ENCODE results near the gene ASB11. TPM values are rescaled to one million over a fixed set of nuclear protein-coding genes. Genes with fewer than 3 reads are reported as not detected.

The ASB11 gene
- total and polyA plus RNA-seq, 10 of the 15 experiments (the other 5 are each of a cell fraction or from before 2014, with no cell fraction given): not detected

DNA sequence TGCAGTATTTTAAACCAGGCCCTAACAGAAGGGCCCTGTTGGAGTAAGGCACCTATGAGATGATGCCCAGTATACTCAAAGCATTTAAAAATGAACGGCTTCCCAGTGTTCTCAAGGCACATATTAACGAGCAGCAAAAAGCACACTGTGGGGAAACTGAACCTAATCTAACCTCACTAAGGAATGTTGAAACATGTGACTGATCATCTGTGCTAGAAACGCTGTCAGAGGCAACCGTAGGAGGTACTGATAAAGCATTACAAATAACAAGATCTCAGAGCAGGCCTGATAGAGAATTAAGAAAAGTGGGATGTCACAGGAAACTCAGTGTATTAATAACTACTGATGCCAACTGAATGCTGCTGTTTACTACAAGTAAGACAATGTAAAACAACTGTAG, 69.5 kb downstream of the ASB11 start:
- H3K9ac ChIP-seq (ENCODE audit: control insufficient read depth, insufficient read depth, low read length): no peak overlapping the region
- BruUV-seq (replicated peaks): no TSS peak
- POLR2A ChIA-PET: no interaction called here
- 0% methylated on average over 4 of the region's 4 CpGs for WGBS (ENCODE audit: insufficient coverage, insufficient replicate concordance, low lambda C conversion rate, missing lambda C conversion rate)
- no peaks in the 10 kb centered on the region for H3K79me2 ChIP-seq (ENCODE audit: control insufficient read depth, insufficient read depth, low read length)
- ATAC-seq (no peak), DNase-seq (ENCODE audit: low read depth, low spot score) (no peak), FAIRE-seq (no peak)
- H3K4me3 ChIP-seq: no peak overlapping the region
- H3K4me2 ChIP-seq (ENCODE audit: control insufficient read depth, insufficient read depth): no peak overlapping the region
- RAD21 ChIA-PET (ENCODE audit: unreplicated experiment): no interaction called here
- no peaks in the 10 kb centered on the region for H3K9me3 ChIP-seq (replicated peaks; ENCODE audit: control insufficient read depth, insufficient read depth, low read length)
- intact Hi-C loops (cut with micrococcal nuclease; ENCODE audit: unreplicated experiment) (loop anchor here (10.0 kb wide), 1 partner anchor 571 kb away; no protein-coding TSS in a partner anchor), in situ Hi-C loops (cut with MboI) (loop anchor here (10.0 kb wide), 1 partner anchor 1201 kb away; no protein-coding TSS in a partner anchor)
- SMC1A ChIA-PET (ENCODE audit: uncharacterized antibody, unreplicated experiment): interaction anchor here (1.0 kb wide), 1 partner anchor 12 kb away, joined by 3 read pairs; no protein-coding TSS in a partner anchor
- H3K27ac ChIP-seq (ENCODE audit: control insufficient read depth, insufficient read depth): no peak overlapping the region
- no peak for TF ChIP-seq BMI1 (IDR thresholded peaks at IDR 0.05; ENCODE audit: borderline replicate concordance)
- TF ChIP-seq RFX5 (IDR thresholded peaks at IDR 0.05; ENCODE audit: low read depth, low read length): no peak
- TF ChIP-seq, protein P1, sequence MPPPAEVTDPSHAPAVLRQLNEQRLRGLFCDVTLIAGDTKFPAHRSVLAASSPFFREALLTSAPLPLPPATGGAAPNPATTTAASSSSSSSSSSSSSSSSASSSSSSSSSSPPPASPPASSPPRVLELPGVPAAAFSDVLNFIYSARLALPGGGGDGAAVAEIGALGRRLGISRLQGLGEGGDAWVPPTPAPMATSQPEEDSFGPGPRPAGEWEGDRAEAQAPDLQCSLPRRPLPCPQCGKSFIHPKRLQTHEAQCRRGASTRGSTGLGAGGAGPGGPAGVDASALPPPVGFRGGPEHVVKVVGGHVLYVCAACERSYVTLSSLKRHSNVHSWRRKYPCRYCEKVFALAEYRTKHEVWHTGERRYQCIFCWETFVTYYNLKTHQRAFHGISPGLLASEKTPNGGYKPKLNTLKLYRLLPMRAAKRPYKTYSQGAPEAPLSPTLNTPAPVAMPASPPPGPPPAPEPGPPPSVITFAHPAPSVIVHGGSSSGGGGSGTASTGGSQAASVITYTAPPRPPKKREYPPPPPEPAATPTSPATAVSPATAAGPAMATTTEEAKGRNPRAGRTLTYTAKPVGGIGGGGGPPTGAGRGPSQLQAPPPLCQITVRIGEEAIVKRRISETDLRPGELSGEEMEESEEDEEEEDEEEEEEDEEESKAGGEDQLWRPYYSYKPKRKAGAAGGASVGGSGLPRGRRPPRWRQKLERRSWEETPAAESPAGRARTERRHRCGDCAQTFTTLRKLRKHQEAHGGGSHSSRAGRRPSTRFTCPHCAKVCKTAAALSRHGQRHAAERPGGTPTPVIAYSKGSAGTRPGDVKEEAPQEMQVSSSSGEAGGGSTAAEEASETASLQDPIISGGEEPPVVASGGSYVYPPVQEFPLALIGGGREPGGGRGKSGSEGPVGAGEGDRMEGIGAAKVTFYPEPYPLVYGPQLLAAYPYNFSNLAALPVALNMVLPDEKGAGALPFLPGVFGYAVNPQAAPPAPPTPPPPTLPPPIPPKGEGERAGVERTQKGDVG (CRISPR knock-in tag; IDR thresholded peaks at IDR 0.05): no peak
- no peak for TF ChIP-seq ZNF24 (IDR thresholded peaks at IDR 0.05)
- no peak for TF ChIP-seq SREBF2 (IDR thresholded peaks at IDR 0.05; ENCODE audit: low read length)
- no peak for TF ChIP-seq CBX5 (IDR thresholded peaks at IDR 0.05; ENCODE audit: low read depth)
- TF ChIP-seq SMAD5 (IDR thresholded peaks at IDR 0.05; ENCODE audit: low read depth): no peak
- TF ChIP-seq GABPA (IDR thresholded peaks at IDR 0.05; ENCODE audit: low read depth): no peak
- no peak for TF ChIP-seq FOS (IDR thresholded peaks at IDR 0.05; ENCODE audit: borderline replicate concordance, extremely low read depth, insufficient read length)
- no peak for TF ChIP-seq NFYA (IDR thresholded peaks at IDR 0.05; ENCODE audit: borderline replicate concordance, low read depth, low read length)
- no peak for TF ChIP-seq RBBP5 (conservative IDR thresholded peaks at IDR 0.05)
- TF ChIP-seq, protein P2, sequence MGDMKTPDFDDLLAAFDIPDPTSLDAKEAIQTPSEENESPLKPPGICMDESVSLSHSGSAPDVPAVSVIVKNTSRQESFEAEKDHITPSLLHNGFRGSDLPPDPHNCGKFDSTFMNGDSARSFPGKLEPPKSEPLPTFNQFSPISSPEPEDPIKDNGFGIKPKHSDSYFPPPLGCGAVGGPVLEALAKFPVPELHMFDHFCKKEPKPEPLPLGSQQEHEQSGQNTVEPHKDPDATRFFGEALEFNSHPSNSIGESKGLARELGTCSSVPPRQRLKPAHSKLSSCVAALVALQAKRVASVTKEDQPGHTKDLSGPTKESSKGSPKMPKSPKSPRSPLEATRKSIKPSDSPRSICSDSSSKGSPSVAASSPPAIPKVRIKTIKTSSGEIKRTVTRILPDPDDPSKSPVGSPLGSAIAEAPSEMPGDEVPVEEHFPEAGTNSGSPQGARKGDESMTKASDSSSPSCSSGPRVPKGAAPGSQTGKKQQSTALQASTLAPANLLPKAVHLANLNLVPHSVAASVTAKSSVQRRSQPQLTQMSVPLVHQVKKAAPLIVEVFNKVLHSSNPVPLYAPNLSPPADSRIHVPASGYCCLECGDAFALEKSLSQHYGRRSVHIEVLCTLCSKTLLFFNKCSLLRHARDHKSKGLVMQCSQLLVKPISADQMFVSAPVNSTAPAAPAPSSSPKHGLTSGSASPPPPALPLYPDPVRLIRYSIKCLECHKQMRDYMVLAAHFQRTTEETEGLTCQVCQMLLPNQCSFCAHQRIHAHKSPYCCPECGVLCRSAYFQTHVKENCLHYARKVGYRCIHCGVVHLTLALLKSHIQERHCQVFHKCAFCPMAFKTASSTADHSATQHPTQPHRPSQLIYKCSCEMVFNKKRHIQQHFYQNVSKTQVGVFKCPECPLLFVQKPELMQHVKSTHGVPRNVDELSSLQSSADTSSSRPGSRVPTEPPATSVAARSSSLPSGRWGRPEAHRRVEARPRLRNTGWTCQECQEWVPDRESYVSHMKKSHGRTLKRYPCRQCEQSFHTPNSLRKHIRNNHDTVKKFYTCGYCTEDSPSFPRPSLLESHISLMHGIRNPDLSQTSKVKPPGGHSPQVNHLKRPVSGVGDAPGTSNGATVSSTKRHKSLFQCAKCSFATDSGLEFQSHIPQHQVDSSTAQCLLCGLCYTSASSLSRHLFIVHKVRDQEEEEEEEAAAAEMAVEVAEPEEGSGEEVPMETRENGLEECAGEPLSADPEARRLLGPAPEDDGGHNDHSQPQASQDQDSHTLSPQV (IDR thresholded peaks at IDR 0.05): no peak
- TF ChIP-seq KLF5 (IDR thresholded peaks at IDR 0.05; ENCODE audit: partially characterized antibody): no peak
- H4K20me1 ChIP-seq (ENCODE audit: control insufficient read depth, insufficient read depth): no peaks in the 10 kb centered on the region
- no peaks in the 10 kb centered on the region for H3K4me1 ChIP-seq (ENCODE audit: control insufficient read depth, insufficient read depth, low read length)
- H3K27me3 ChIP-seq (replicated peaks in 1 of 2; ENCODE audit: control insufficient read depth in 2 of 2, insufficient read depth in 2 of 2, low read length in 1 of 2): no peaks in the 10 kb centered on the region
- H3K36me3 ChIP-seq (ENCODE audit: control insufficient read depth in 2 of 2, insufficient read depth in 2 of 2, low read length in 1 of 2): no peaks in the 10 kb centered on the region
- CTCF ChIA-PET: no interaction called here
- H2AFZ ChIP-seq (ENCODE audit: control insufficient read depth, low read depth, low read length): no peak overlapping the region

Measured in GM12878 (cell line).